Keratinocyte (primary cell): ENCODE measurements around the gene PRR16.

Source experiments
- EZH2 ChIP-seq: IDR thresholded peaks from one replicate; pipeline ENCODE4 v1.6.1; 2012; ENCODE audit warnings: inconsistent platforms, mild to moderate bottlenecking, low read length, moderate library complexity
- TF ChIP-seq, protein P1 (sequence below), 3 experiments: IDR thresholded peaks in 1 of 3; conservative IDR thresholded peaks in 1 of 3; optimal IDR thresholded peaks in 1 of 3; 2 replicates in 2 of 3; 3 replicates in 1 of 3; pipeline versions ENCODE3 to v1.5.1; 2011; ENCODE audit warnings: low read length in 3 of 3, mild to moderate bottlenecking in 3 of 3, moderate library complexity in 2 of 3, control low read depth in 1 of 3, inconsistent platforms in 1 of 3; ENCODE audit not compliant: insufficient read depth in 2 of 3; ENCODE audit errors: extremely low read depth in 1 of 3

DNA sequence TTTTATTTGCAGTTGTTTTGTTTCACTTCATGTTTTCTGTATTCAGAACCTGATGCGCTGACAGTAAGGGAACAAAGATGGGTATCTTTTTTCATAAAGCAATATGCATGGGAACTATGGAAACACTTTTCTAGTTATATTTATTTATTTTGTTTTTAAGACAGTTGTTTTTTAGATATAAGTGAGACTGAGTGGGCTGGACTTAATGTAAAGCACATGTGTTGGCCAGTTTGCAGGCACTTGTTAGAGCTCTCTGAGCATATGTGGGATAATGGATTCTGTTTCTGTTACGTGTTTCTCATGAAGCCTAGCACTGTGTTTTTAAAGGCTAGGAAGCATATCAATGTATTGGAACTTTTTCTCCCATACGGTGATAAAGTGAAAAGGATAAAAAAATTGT is 164.1 kb downstream of the PRR16 start:
- TF ChIP-seq, protein P1, sequence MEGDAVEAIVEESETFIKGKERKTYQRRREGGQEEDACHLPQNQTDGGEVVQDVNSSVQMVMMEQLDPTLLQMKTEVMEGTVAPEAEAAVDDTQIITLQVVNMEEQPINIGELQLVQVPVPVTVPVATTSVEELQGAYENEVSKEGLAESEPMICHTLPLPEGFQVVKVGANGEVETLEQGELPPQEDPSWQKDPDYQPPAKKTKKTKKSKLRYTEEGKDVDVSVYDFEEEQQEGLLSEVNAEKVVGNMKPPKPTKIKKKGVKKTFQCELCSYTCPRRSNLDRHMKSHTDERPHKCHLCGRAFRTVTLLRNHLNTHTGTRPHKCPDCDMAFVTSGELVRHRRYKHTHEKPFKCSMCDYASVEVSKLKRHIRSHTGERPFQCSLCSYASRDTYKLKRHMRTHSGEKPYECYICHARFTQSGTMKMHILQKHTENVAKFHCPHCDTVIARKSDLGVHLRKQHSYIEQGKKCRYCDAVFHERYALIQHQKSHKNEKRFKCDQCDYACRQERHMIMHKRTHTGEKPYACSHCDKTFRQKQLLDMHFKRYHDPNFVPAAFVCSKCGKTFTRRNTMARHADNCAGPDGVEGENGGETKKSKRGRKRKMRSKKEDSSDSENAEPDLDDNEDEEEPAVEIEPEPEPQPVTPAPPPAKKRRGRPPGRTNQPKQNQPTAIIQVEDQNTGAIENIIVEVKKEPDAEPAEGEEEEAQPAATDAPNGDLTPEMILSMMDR (optimal IDR thresholded peaks at IDR 0.05 in 1 of 3, IDR thresholded peaks at IDR 0.05 in 1 of 3, conservative IDR thresholded peaks at IDR 0.05 in 1 of 3; ENCODE audit: extremely low read depth in 1 of 3, insufficient read depth in 2 of 3, low read length in 3 of 3) = no peak
- TF ChIP-seq EZH2 = no peak
